HG03457 (cell line): Measurements from ENCODE around the gene TIMM10.

Experiments
- ATAC-seq: cut with Tn5 transposase; IDR thresholded peaks from one replicate; pipeline ENCODE4 v1.9.1; 2021; ENCODE audit warnings: moderate number of reproducible peaks; ENCODE audit not compliant: unreplicated experiment

Gene TIMM10, protein sequence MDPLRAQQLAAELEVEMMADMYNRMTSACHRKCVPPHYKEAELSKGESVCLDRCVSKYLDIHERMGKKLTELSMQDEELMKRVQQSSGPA

DNA sequence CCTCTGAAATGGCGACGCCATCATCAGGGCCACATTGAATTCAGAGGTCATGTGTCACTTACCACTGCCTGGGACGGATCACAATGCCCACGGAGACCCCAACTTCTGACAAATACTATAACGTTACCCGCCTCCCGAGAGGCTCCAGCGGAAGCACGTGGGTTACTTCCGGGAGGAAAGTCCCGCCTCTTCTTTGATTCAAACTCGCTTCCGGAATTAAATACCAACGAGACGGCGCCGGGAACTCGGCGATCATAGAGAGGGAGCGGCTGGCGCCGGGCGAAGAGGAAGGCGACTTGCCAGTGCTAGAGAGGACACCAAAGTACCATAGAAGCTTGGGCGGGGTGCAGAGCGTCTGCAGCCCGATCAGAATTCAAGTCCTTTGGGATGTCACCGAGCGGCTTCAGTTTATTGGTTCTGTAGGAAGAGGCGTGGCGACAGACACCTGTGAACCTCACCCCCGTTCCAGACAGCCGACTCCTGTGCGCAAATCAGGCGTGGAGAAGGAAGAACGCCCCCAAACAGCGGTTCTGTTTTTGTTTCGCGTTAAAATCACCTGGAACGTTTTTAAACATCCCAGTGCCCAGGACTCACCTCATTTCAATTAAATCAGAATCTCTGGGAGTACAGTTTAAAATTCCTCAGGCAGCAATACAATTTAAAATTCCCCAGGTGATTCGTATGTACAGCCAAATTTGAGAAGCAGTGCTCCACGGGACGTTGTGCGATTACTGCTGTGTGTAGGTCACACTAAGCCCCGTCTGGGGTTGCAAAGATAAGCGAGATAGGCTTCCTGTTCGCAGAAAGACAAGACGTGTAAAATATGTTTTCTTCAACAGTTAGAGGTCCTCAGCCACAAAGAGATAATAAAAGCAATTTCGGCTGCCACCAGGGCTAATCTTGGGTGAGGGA is at the start of gene TIMM10:
Gene TIMM10 (minus strand): TSS at position 159 of the 912 bp plus-strand sequence. CDS start 565 bp downstream, outside the sequence.
- ATAC-seq, result peak; percentile 98

DNA sequence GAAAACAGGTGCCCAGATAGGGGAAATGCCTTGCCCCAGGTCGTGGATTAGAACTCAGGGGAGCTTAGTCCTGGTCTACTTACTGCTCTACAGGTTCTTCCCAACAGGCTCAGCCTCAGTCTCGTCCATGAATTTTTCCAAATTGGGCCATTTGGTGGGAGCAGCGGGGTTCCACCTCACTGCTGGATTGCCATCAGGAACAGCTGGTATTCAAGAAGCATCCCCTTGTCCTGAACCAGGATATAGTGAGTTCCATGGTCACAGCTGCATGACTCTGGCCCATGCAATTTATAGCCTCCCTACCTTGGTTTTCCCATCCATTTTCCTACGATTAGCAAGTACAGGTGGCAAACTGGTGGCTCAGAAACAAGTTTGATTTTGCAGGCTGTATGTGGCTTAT is 43.5 kb upstream of the TIMM10 start:
- ATAC-seq, result no peak

DNA sequence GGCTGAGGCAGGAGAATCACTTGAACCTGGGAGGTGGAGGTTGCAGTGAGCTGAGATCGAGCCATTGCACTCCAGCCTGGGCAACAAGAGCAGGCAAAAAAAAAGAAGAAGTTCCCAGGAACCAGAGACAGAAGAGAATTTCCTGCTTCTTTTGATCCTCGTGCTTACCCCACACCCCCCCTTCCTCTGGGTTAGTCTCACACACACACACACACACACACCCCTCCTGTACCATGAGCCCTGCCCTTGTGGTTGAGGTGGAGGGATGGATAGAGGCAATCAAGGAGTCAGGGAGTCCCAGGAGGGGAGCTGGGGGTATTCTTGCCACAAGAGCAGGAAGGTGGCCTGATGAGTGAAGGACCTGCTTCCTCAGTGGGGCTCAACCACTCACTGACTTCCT is 41.1 kb upstream of the TIMM10 start:
- ATAC-seq, result no peak

DNA sequence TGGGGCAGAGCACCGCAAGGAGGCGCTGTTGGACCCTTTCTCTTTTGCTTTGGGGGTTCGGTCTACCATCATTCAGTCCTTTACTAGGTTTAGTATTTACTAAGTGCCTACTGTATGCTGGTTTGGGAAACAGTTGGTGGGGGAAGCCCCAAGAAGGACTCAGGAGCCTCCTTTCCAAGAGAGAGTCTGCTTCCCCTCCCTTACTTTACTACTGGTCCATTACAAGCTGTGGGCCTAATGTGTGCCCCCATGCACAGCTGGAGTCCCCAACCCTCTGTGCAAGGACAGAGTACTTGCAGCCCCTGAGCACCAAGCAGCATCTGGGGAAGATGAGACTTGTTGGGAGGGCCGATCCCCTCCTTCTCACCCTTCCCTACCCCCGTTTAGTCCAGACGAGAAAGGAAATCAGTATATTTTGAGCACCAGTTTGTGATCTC is 37.8 kb upstream of the TIMM10 start:
- ATAC-seq, result peak; percentile 7

DNA sequence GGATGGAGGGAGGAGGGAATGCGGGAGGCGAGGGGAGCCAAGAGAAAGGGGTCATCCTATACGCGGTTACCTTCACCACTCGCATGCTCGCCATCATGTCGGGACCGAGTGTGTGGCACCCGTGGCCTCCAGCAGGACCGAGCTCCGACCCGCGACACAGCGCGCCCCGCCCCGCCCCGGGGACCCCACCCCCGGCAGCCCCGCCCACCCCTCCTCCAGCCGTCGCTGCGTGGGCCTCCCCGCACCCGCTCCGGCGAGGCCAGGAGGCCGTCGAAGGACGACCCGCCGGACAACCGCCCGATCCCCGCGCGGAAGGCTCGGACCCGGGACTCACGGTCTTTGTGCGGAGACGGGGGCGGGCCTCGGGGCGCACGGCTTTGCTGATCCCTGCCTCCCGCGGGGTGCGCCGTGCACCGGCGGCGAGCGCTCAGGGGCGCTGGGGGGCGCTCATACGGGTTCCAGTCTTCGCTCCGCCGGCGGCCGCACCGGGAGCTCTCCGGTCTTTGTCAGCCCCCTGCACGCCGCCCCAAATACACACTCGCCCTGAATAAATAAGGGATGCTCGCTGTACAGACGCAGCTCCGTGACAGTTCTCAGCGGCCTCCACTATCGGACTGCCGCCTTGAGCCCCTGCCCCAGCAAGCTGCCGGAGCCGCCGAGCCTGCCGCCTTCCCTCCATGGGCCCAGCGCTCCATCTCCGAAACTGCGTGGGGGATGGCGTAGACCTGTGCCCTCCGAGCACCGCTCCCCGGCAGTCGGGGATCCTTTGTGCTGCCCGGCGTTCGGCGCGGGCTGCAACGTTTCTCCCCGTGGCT is 37.2 kb upstream of the TIMM10 start, which contains the start of gene UBE2L6:
Gene UBE2L6 (minus strand): TSS at position 158 of the 815 bp plus-strand sequence. CDS start 61 bp downstream, at position 97.
- ATAC-seq, result peak; percentile 70

DNA sequence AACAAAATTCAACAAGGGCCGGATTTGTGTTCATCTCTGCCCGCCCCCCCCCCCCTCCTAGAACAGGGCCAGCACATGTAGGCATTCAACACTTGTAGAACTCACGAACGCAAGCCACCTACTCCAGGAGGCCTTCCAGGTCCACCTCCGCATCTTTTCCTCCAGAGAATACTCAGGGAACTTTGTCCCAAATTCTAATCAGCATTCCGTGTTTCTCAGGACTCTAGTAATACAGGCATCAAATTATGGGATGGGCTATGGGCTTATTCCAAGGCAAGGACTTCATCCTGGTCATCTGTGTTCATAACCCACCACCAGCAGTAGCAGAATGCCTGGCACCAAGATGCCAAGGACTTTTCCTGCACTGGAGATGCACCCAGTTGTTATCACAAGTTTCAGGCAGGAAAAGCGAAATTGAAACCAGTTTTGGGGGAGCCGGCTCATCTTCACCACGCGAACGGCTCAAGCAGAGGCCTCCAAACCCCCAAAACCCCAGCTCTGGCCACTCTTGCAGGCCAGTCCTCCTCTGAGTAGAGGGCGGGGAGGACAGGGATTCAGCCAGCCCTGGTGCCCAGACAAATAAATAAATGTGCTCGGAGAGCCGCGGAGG is 36.5 kb upstream of the TIMM10 start:
- ATAC-seq, result no peak

DNA sequence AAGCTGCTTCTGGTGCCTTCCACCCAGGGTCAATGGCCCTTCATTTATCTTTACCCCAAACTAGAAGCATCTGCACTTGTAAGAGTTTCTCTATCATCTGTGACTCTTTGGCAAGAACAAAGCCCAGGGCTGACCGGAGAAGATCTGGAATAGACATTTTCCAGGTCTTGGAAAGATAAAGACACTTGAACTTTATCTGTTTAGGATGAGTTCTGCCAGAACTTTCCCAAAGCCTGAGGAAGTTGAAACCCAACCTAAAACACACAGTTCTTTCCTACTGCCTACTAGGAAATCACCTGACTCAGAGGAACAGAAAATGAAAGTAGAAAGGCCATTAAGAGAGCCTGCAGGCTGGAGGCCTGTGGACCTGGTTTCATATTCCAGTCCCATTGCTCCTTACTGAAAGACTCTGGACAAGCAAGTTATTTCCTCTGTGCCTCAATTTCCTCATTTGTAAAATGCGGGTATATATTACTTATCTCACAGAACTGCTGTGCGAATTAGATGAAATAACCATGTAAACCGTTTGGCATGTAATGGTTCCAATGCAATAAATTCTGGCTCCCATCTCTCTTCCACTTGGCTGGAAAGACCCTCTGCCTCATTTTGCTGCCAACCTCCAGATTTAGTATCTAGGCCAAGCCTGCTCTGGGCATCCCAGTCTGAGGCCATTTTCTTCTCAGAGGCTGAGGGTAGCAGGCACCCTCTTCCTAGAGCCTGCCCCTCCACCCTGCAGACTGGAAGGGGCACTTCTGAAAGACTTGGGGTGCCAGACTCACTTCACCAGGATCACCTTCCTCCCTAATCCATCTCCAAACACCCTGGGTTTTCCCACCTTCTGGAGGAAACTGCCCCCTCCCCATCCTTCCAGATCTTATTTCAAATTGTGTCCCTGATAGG is 35.7 kb upstream of the TIMM10 start:
- ATAC-seq, result peak; percentile 46

DNA sequence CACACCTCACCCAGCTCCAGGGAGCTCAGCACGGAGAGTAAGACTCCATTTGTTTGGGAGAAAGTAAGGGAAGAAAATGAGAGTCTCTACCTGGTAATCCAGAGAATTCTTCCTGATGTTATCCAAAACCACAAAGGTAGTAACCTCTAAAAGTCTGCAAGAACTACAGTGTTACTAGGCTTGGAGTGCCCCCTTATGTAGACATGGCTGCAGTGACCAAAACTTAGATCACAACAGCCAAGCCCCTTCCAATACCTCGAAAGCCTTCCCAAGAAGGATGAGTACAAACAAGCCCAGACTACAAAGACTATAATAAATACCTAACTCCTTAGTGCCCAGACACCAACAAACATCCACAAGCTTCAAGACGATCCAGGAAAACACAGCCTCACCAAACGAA is 32.0 kb upstream of the TIMM10 start:
- ATAC-seq, result no peak

DNA sequence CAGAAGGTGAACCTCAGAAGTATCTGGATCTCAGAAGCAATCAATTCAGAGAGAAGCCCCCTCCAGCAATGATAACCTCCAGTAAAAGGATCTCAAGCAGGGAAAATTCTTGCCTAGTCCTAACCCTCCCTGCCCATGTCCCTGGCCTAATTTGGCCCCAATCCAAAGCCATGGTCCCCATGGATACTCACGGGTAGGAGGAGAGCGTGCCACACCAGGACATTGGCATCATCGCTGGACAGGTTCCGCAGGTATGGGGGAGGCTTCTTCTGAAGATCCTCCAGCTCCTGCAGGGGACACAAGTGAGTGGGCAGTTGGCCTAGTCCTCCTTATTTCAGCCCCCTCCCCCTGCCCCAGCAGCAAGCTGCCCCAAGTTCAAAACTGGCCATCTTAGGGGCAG is 29.6 kb upstream of the TIMM10 start:
- ATAC-seq, result no peak

DNA sequence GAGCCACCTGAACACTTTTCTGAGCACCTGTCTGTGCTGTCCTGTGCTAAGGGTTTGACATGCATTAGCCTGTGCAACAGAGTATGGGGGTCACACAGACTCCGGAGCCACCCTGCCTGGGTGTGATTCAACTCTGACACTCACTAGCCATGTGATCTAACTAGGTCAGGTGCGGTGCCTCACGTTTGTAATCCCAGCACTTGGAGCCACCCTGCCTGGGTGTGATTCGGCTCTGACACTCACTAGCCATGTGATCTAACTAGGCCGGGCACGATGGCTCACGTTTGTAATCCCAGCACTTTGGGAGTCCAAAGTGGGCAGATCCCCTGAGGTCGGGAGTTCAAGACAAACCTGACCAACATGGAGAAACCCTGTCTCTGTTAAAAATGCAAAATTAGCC is 25.5 kb upstream of the TIMM10 start:
- no peak for ATAC-seq

DNA sequence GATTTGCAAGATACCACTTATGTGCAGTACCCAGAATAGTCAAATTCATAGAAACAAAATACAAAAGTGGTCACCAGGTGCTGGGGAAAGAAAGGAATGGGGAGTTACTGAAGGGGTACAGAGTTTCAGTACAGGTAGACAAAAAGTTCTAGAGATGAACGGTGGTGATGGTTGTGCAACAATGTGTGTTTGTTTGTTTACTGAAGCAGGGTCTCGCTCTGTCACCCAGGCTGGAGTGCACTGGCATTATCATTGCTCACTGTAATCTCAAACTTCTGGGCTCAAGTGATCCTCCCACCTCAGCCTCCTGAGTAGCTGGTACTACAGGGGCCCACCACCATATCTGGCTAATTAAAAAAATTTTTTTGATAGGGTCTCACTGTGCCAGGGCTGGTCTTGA is 24.8 kb upstream of the TIMM10 start:
- ATAC-seq, result no peak

DNA sequence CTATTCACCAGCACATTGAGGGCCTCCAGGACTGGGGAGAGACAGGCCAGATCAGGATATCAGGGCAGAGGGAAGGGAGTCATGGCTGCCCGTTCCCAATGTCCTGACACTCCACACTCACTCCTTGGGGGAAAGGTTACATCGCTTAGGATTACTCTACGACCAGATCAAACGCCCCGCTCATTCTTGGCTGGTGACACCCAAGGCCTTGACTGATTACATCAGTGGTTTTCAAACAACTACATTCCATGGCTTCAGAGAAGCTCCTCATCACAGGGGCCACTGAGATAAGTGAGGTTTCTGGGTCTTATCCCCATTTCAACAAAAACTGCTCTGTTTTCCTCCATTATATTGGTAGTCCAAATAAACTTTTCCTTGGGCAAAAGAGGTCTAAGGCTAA is 21.9 kb upstream of the TIMM10 start:
- ATAC-seq, result no peak

DNA sequence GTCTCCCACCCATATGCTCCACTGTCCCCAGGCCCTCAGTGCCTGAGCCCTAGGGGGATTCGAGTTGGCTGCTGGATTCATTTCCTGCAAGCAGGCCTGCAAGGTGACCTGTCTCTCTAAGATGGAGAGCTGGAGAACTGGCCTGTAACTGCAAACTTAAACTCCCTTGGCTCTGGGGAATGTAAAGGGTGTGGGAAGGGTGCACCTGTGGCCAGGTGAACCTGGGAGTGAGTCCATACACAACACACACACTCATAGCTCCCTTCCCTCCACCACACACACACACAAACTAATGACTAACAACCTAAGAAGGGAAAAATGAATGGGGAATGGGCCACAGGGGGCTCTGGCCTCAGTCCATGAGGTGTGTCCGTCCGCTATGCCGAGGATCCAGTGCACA is 21.4 kb upstream of the TIMM10 start:
- no peak for ATAC-seq

DNA sequence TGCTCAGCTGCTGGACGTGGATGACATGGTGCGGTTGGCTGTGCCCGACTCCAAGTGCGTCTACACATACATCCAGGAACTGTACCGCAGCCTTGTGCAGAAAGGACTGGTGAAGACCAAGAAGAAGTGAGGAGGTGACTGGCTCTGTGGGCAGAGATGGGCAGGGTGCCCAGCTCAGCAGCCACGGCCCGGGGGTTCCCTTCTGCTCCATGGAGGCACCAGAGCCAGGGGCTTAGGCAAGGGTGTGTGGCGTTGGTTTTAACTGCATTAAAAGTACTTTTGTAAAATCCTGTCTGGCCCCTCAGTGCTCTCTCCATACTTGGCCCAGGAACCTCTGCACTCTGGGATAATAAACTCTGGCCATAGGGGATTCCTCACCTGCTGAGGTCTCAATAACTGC is 19.4 kb upstream of the TIMM10 start:
- no peak for ATAC-seq

DNA sequence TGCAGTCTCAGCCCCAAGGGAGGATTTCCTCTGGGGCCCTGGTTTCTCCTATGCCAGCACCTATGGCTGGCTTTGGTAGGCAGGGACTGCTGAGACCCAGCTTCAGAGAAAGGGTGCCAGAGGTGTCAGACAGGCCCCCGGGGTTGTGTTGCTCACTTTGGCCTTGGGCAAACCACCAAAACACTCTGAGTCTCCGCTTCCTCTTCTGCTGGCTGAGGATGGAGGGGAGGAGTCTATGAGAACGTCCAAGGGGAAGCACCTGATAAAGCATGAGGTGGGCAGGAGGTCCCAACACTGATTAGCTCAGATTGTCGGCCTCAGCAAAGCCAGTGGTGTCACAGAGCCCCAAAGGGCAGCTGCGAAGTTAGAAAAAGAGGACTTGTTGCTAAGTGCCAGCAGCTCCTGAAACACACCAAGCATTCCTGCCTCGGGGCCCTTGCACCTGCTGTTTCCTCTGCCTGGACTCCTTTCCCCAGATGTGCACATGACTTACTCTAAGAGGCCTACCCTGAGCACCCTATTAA is 17.4 kb upstream of the TIMM10 start:
- peak; percentile 90 for ATAC-seq

DNA sequence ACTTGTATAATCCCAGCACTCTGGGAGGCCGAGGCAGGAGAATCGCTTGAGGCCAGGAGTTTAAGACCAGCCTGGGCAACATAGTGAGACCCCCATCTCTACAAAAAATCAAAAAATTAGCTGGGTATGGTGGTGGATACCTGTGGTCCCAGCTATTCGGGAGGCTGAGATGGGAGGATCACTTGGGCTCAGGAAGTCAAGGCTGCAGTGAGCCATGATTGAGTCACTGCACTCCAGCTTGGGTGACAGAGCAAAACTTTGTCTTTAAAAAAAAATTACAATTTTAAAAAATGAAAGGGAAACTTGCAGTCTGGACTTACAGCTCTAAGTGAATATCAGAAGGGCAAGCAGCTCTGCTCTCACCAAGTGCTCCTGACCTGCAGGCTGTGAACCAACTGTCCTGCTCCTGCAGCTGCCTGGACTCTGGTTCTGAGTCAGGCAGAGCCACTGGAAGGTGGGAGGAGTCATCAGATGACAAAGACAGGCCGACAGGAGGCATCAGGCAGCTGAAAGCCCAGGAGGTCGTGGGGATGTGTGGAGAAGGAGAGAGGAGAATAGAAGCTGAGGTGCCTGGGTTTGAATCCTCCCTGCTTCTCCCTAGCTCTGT is 16.4 kb upstream of the TIMM10 start:
- ATAC-seq, result no peak

DNA sequence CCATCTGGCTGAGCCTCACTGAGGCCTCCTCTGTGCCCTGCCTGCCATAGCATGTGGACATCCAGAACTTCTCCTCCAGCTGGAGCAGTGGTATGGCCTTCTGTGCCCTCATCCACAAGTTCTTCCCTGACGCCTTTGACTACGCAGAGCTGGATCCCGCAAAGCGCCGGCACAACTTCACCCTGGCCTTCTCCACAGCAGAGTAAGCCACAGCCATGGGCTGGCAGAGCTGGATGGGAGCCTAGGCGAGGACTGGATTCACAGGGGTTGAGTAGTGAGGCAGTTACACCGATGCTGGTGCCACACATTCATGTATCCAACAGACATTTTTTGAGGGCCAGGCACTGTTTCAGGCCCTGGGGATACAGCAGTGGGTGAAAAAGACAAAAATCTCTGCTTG is 15.9 kb upstream of the TIMM10 start:
- no peak for ATAC-seq

DNA sequence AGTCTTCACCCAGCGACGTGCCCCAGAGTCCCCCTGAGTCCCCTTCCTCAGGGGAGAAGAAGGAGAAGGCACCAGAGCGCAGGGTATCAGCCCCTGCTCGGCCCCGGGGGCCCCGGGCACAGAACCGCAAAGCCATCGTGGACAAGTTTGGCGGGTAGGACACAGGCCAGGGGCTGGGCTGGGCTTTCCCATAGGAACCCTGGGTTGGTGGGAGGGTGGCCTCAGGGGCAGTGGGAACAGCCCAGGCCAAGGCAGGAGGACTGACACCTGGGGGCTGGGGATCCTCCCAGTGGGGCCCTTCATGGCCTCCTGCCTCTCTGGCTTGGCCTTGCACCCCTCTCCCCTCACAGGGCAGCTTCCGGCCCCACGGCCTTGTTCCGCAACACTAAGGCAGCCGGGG is 15.3 kb upstream of the TIMM10 start:
- ATAC-seq, result no peak

DNA sequence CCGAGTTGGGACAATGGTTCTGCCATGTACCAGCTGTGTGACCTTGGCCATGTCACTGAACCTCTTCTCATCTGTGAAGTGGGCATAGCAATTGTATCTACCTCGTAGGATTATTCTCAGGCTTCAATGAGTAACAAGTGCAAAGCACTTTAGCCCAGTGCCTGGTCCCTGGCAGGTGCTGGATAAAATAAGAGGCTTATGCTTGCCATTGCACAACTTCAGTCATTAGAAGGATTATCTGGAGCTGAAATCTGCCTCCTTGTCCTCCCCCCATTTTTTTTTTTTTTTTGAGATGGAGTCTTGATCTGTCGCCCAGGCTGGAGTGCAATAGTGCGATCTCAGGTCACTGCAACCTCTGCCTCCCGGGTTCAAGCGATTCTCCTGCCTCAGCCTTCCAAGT is 14.0 kb upstream of the TIMM10 start:
- ATAC-seq, result no peak
